Upper lobe of right lung (tissue), 1 donor: ENCODE measurements around the gene NRG2. TPM values are rescaled to one million over a fixed set of nuclear protein-coding genes. Genes with fewer than 3 reads are reported as not detected.

Experiments
- ATAC-seq: fragments of 200-7000 bp; cut with Tn5 transposase; one replicate; pipeline ENCODE4 v1.9.1; 2020; ENCODE audit warnings: mild to moderate bottlenecking, moderate library complexity
- DNase-seq: peaks from one replicate; pipeline ENCODE4 v3.0.0-alpha.2; 2020
- H3K27ac ChIP-seq: fragments of 200-600 bp; one replicate; pipeline ENCODE4 v1.8.0; 2022
- H3K27me3 ChIP-seq: fragments of 200-600 bp; one replicate; pipeline ENCODE4 v1.8.0; 2022; ENCODE audit warnings: mild to moderate bottlenecking
- H3K36me3 ChIP-seq: fragments of 200-600 bp; one replicate; pipeline ENCODE4 v1.8.0; 2022
- H3K4me1 ChIP-seq: fragments of 200-600 bp; one replicate; pipeline ENCODE4 v1.8.0; 2022
- H3K4me3 ChIP-seq: fragments of 200-600 bp; one replicate; pipeline ENCODE4 v1.8.0; 2022; ENCODE audit warnings: mild to moderate bottlenecking
- H3K9me3 ChIP-seq: fragments of 200-600 bp; one replicate; pipeline ENCODE4 v1.8.0; 2022
- CTCF ChIP-seq: fragments of 200-600 bp; IDR thresholded peaks from one replicate; pipeline ENCODE4 v1.8.0; 2022; ENCODE audit warnings: antibody characterized with exemption
- intact Hi-C: fragments of 100-400 bp; cut with DNase I; formaldehyde crosslinking; loops from one replicate; pipeline ENCODE4 v1.11.0; 2022
- total RNA-seq: library from RNA; stranded (reverse); fragmentation: NEBNext Ultra II Directional; extraction: Animal tissue kit (Norgen Biotek cat#: 25700); gene quantifications from one replicate; pipeline ENCODE4 v1.2.1, GENCODE V29; 2021
- donor health status: DM: no; HTN: yes; CAD: no; lungs with severe emphysema.

Gene NRG2
- total RNA-seq, 1 donor from 2014 or later, result 1.4 TPM

- DNase-seq (no peak), ATAC-seq (no peak)
- intact Hi-C loops, result no loop called here
- H3K36me3 ChIP-seq, result no peaks in the 10 kb centered on the region
- no peak overlapping the region for H3K4me3 ChIP-seq
- TF ChIP-seq CTCF, result no peak
- no peaks in the 10 kb centered on the region for H3K4me1 ChIP-seq
- H3K27ac ChIP-seq, result no peak overlapping the region
- no peaks in the 10 kb centered on the region for H3K9me3 ChIP-seq
- peaks cover 6% of the 10 kb centered on the region for H3K27me3 ChIP-seq
Observed at GRCh38 chr5:140012443-140012842, 30.7 kb downstream of the NRG2 start.

GRCh38 chr5:140011297-140011802, 31.7 kb downstream of the NRG2 start:
- Histone ChIP-seq H3K9me3 (no peaks in the 10 kb centered on the region), H3K27ac (no peak overlapping the region), H3K36me3 (no peaks in the 10 kb centered on the region), H3K4me1 (no peaks in the 10 kb centered on the region), H3K4me3 (no peak overlapping the region), H3K27me3 (peaks cover 6% of the 10 kb centered on the region)
- no peak for DNase-seq
- ATAC-seq, result no peak
- intact Hi-C loops, result no loop called here
- TF ChIP-seq CTCF, result no peak

- intact Hi-C loops, result no loop called here
- no peak overlapping the region for H3K27ac ChIP-seq
- TF ChIP-seq CTCF, result no peak
Observed at GRCh38 chr5:140010798-140011197, 32.3 kb downstream of the NRG2 start.

GRCh38 chr5:140007311-140007710, 35.8 kb downstream of the NRG2 start:
- no peak for TF ChIP-seq CTCF
- intact Hi-C loops, result no loop called here
- ATAC-seq (no peak), DNase-seq (no peak)
- peaks cover under 1% of the 10 kb centered on the region for H3K27me3 ChIP-seq
- H3K27ac ChIP-seq, result no peak overlapping the region
- no peak overlapping the region for H3K4me3 ChIP-seq
- H3K9me3 ChIP-seq, result no peaks in the 10 kb centered on the region
- no peaks in the 10 kb centered on the region for H3K4me1 ChIP-seq
- H3K36me3 ChIP-seq, result no peaks in the 10 kb centered on the region

More at GRCh38 chr5:140010798-140011197, 32.3 kb downstream of the NRG2 start:
- Histone ChIP-seq H3K9me3 (no peaks in the 10 kb centered on the region), H3K36me3 (no peaks in the 10 kb centered on the region), H3K4me3 (no peak overlapping the region), H3K27me3 (peaks cover 6% of the 10 kb centered on the region), H3K4me1 (no peaks in the 10 kb centered on the region)
- DNase-seq (no peak), ATAC-seq (no peak)

- Histone ChIP-seq H3K4me3 (no peak overlapping the region), H3K9me3 (no peaks in the 10 kb centered on the region), H3K4me1 (no peaks in the 10 kb centered on the region), H3K36me3 (no peaks in the 10 kb centered on the region), H3K27me3 (no peaks in the 10 kb centered on the region), H3K27ac (no peak overlapping the region)
- intact Hi-C loops, result no loop called here
- no peak for TF ChIP-seq CTCF
- no peak for ATAC-seq
- no peak for DNase-seq
Observed at GRCh38 chr5:140005145-140005591, 37.9 kb downstream of the NRG2 start.

- H3K27me3 ChIP-seq, result no peaks in the 10 kb centered on the region
- no peak overlapping the region for H3K27ac ChIP-seq
- H3K9me3 ChIP-seq, result no peaks in the 10 kb centered on the region
- no peaks in the 10 kb centered on the region for H3K36me3 ChIP-seq
- H3K4me1 ChIP-seq, result no peaks in the 10 kb centered on the region
- intact Hi-C loops, result no loop called here
- TF ChIP-seq CTCF, result no peak
- H3K4me3 ChIP-seq, result no peak overlapping the region
- ATAC-seq (no peak), DNase-seq (no peak)
Observed at GRCh38 chr5:140004174-140004573, 38.9 kb downstream of the NRG2 start.
